ENCODE results near the gene MYO15B.

The MYO15B gene

DNA sequence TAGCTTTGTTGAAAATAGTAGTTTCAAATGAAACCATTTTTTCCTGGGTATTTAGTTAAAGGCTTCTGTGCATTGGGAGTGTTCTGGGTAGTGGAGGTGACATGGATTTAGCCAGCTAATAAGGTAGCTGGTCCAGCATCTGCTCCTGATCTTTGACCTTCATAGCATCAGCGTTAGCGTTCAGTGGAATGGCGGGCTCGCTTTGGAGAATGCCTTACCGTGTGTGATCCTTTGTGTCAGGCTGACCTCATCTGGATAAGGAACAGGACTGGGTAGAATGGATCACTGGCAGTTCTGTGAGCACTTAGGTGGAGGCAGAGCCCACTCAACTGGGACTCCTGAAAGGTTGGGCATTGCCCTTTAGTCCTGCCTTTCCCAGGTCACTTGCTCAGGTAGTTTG, 83.3 kb downstream of the MYO15B start:
- DNase-seq, result no peak

GRCh38 chr17:75672011-75672410, 84.4 kb downstream of the MYO15B start:
- no peak for DNase-seq

DNA sequence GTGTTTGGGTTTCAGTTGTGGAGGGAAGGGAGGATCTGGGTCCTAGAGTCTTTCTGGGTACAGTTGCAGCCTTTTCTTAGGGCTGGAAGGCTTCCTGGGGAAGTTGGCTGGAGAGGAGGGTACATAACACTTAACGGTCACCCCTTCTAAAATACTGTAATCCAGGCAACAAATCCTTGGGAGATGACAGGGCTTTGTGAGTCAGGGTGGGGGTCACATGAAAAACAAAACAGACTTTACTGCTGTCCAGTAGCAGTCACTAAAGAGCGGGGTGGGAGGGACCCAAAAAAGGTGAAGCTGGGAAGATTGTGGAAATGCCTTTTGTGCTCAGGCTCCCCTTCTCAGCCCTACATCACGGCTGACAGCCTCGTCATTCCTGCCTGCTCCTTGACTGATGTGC, 85.9 kb downstream of the MYO15B start:
- no peak for DNase-seq
